Myometrial cell (primary cell): ENCODE results near the gene CYP2E1. TPM values are rescaled to one million over a fixed set of nuclear protein-coding genes. Genes with fewer than 3 reads are reported as not detected.

Experiments used
- total RNA-seq: library from RNA; depleted of rRNA; stranded (reverse); fragments of >200 nt; gene quantifications from 2 replicates; pipeline ENCODE4 v1.2.3, GENCODE V29; 2015

The CYP2E1 gene
- 0.18 TPM in 1 of 2 replicates, not detected in the other for total RNA-seq

DNA sequence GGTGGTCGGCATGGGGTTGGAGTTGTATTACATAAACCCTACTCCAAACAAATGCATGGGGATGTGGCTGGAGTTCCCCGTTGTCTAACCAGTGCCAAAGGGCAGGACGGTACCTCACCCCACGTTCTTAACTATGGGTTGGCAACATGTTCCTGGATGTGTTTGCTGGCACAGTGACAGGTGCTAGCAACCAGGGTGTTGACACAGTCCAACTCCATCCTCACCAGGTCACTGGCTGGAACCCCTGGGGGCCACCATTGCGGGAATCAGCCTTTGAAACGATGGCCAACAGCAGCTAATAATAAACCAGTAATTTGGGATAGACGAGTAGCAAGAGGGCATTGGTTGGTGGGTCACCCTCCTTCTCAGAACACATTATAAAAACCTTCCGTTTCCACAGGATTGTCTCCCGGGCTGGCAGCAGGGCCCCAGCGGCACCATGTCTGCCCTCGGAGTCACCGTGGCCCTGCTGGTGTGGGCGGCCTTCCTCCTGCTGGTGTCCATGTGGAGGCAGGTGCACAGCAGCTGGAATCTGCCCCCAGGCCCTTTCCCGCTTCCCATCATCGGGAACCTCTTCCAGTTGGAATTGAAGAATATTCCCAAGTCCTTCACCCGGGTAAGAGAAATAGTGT lies at the start of gene CYP2E1:
Gene CYP2E1 (plus strand): TSS at position 407 of the 632 bp plus-strand sequence. CDS start 33 bp downstream, at position 440.

GRCh38 chr10:133565441-133566294 lies 38.5 kb downstream of the CYP2E1 start, which contains the start of gene SYCE1:
Gene SYCE1 (minus strand): TSS chr10:133565583. CDS start chr10:133565529, 54 bp downstream.

Other genes with a start within 250 kb of the CYP2E1 start
- gene TUBGCP2, start 218.5 kb upstream of the CYP2E1 start, total RNA-seq: 60.3 and 67.0 TPM in 2 replicates
- 30.6 and 37.9 TPM in 2 replicates for gene ZNF511, start 218.4 kb upstream of the CYP2E1 start, total RNA-seq
- gene CALY, start 190.5 kb upstream of the CYP2E1 start, total RNA-seq: not detected in 2 replicates
- gene PRAP1, start 180.0 kb upstream of the CYP2E1 start, total RNA-seq: not detected in 2 replicates
- gene FUOM, start 169.3 kb upstream of the CYP2E1 start, total RNA-seq: 41.2 and 50.0 TPM in 2 replicates
- 149 and 150 TPM in 2 replicates for gene ECHS1, start 154.0 kb upstream of the CYP2E1 start, total RNA-seq
- gene PAOX, start 148.1 kb upstream of the CYP2E1 start, total RNA-seq: 8.6 and 12.9 TPM in 2 replicates
- 23.2 and 30.0 TPM in 2 replicates for gene MTG1, start 133.2 kb upstream of the CYP2E1 start, total RNA-seq
- 0.89 and 2.0 TPM in 2 replicates for gene SPRN, start 102.7 kb upstream of the CYP2E1 start, total RNA-seq
- gene SCART1, start 73.4 kb upstream of the CYP2E1 start, total RNA-seq: under 0.01 and 0.18 TPM in 2 replicates
- 0.58 TPM in 1 of 2 replicates, not detected in the other for gene SYCE1, start 38.2 kb downstream of the CYP2E1 start, total RNA-seq
- gene FRG2B, start 99.4 kb downstream of the CYP2E1 start, total RNA-seq: not detected in 2 replicates